K562 (cell line): ENCODE data around the gene CNPY2. TPM values are rescaled to one million over a fixed set of nuclear protein-coding genes. Genes with fewer than 3 reads are reported as not detected.
A peak's percentile ranks its signal among the peaks of the same experiment; 100 is the strongest.

Experiments
- CBFA2T2 ChIP-seq: fragments of 450-650 bp; conservative IDR thresholded peaks from 2 replicates; pipeline ENCODE4 v1.6.1; 2017; ENCODE audit warnings: mild to moderate bottlenecking
- CEBPG ChIP-seq, 3 experiments: fragments of 200-800 bp in 1 of 3; sonication (Bioruptor generic) in 1 of 3; sonication (generic) in 1 of 3; formaldehyde crosslinking in 1 of 3; IDR thresholded peaks in 2 of 3; conservative IDR thresholded peaks in 1 of 3; 2 replicates each; pipeline versions ENCODE4 v1.6.1 to v1.8.0; 2016 to 2022; ENCODE audit warnings: missing compliant biosample characterization in 2 of 3, missing genetic modification characterization in 2 of 3, mild to moderate bottlenecking in 1 of 3, missing genetic modification reagents in 1 of 3
- ESRRA ChIP-seq: fragments of 450-650 bp; IDR thresholded peaks from 2 replicates; pipeline ENCODE4 v1.6.1; 2014; ENCODE audit warnings: low read depth, mild to moderate bottlenecking, moderate library complexity, borderline replicate concordance
- HDGF ChIP-seq: fragments of 450-650 bp; IDR thresholded peaks from 2 replicates; pipeline ENCODE4 v1.6.1; 2016
- POLR2B ChIP-seq: fragments of 450-650 bp; IDR thresholded peaks from 2 replicates; pipeline ENCODE4 v1.6.1; 2018; ENCODE audit warnings: low read depth; ENCODE audit not compliant: partially characterized antibody
- PRPF4 ChIP-seq: fragments of 200-400 bp; formaldehyde crosslinking; IDR thresholded peaks from one replicate; pipeline ENCODE4 v1.6.1; 2017; ENCODE audit warnings: low read length, low read depth, mild to moderate bottlenecking; ENCODE audit not compliant: insufficient read depth, poor library complexity, severe bottlenecking
- RBM34 ChIP-seq: fragments of 200-400 bp; formaldehyde crosslinking; IDR thresholded peaks from 2 replicates; pipeline ENCODE4 v1.6.1; 2018; ENCODE audit warnings: low read length, borderline replicate concordance; ENCODE audit not compliant: insufficient read depth
- SMAD1 ChIP-seq: fragments of 150-350 bp; IDR thresholded peaks from 2 replicates; pipeline ENCODE4 v1.6.1; 2014; ENCODE audit warnings: low read length, low read depth; ENCODE audit not compliant: partially characterized antibody
- SMARCA4 ChIP-seq: fragments of 450-650 bp; IDR thresholded peaks from 2 replicates; pipeline ENCODE4 v1.6.1; 2016
- TEAD1 ChIP-seq, 2 experiments: fragments of 450-650 bp in 1 of 2; sonication (generic) in 1 of 2; formaldehyde crosslinking; IDR thresholded peaks; 2 replicates each; pipeline versions ENCODE4 v1.4.0 to v1.8.0; 2020 to 2022; ENCODE audit warnings: mild to moderate bottlenecking in 2 of 2, missing genetic modification reagents in 1 of 2
- TEAD2 ChIP-seq: fragments of 450-650 bp; IDR thresholded peaks from 2 replicates; pipeline ENCODE4 v1.6.1; 2016; ENCODE audit warnings: missing genetic modification characterization, control low read depth, missing compliant biosample characterization
- polyA plus RNA-seq, 8 experiments: library from polyadenylated mRNA; depleted of rRNA in 4 of 8; stranded (reverse) in 5 of 8; unstranded in 3 of 8; fragments of >200 nt; fragmentation: Nextera tagmentation in 2 of 8; fragmentation: Illumina TruSeq in 1 of 8; extraction: Ambion mirVana in 2 of 8; extraction: Trizol in 1 of 8; gene quantifications; 2 replicates each; pipeline versions ENCODE4 v1.2.1 to v1.2.3, GENCODE V29; 2011 to 2014; ENCODE audit warnings: inconsistent platforms in 1 of 8, missing spikeins in 1 of 8
- total RNA-seq, 7 experiments: library from RNA; depleted of rRNA in 6 of 7; stranded (reverse); fragments of >200 nt in 6 of 7; fragmentation: Illumina TruSeq in 2 of 7; extraction: Trizol in 2 of 7; gene quantifications; 2 replicates each; pipeline versions ENCODE4 v1.2.1 to v1.2.3, GENCODE V29; 2011 to 2021; ENCODE audit warnings: low replicate concordance in 1 of 7
- TF ChIP-seq, protein P1 (sequence below): fragments of 450-650 bp; IDR thresholded peaks from 2 replicates; pipeline ENCODE4 v1.7.1; 2018; ENCODE audit warnings: mild to moderate bottlenecking, low read depth; ENCODE audit not compliant: partially characterized antibody
- TF ChIP-seq, protein P2 (sequence below): fragments of 450-650 bp; IDR thresholded peaks from 2 replicates; pipeline ENCODE4 v1.6.1; 2016; ENCODE audit warnings: low read depth, mild to moderate bottlenecking, moderate library complexity
- TF ChIP-seq, protein P3 (sequence below), 2 experiments: fragments of 450-650 bp in 1 of 2; sonication (generic) in 1 of 2; formaldehyde crosslinking; conservative IDR thresholded peaks; 2 replicates each; pipeline versions ENCODE4 v1.4.0 to v1.8.1; 2020 to 2022; ENCODE audit warnings: mild to moderate bottlenecking in 1 of 2, missing genetic modification reagents in 1 of 2
- TF ChIP-seq, protein P4 (sequence below): fragments of 450-650 bp; conservative IDR thresholded peaks from 2 replicates; pipeline ENCODE4 v1.6.1; 2016; ENCODE audit warnings: missing genetic modification characterization, low read depth, mild to moderate bottlenecking, control low read depth, missing compliant biosample characterization
- TF ChIP-seq, protein P5 (sequence below), 2 experiments: IDR thresholded peaks in 1 of 2; conservative IDR thresholded peaks in 1 of 2; 2 replicates each; pipeline ENCODE4 v1.6.1; 2016; ENCODE audit warnings: low read depth in 2 of 2, mild to moderate bottlenecking in 1 of 2, missing compliant biosample characterization in 1 of 2, missing genetic modification characterization in 1 of 2, moderate library complexity in 1 of 2

Gene CNPY2
- total and polyA plus RNA-seq, 9 of the 15 experiments (the other 6 are each of a cell fraction or from before 2014, with no cell fraction given) = 33.8 to 190 (median 138) TPM

DNA sequence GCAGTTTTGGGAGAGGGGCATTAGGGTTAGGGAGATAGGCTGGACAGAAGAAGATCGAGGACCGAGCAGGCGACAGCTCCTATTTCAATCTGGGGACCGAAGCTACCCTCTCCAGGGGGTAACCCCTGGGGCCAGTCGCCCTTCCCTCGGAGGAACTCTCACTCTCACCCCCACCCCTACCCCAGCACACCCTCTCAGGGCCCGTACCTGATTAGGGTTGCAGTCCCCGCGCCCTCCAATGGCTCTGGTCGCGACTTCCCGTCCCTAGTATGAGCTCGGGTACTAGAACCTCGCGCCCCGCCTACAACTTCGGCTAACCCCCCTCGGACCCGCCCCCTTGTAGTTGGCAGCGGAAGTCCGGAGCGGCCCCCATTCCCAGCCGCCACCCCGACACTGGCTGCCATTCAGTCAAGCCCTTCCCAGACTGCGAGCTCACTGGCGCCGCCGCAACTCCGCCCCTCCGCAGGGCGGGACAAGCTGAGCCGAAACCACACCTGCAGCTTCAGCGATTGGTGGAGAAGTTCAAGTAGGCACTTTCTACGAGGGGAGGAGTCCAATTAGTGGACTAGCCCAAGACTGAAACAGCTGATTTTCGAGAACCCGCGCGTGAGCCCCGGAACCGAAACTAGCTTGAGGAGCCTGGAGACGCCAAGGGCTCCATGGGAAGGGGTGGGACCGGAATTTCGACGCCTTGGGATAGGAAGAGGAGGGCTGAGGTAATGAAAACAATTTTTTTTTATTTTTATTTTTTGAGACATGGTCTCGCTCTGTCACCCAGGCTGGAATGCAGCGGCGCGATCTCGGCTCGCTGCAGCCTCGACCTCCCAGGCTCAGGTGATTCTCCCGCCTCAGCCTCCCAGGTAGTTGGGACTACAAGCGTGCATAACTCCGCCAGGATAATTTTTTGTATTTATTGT, 44.3 kb upstream of the CNPY2 start, which contains the start of gene STAT2 (continued):
- TF ChIP-seq PRPF4 = no peak
- TF ChIP-seq, protein P1, sequence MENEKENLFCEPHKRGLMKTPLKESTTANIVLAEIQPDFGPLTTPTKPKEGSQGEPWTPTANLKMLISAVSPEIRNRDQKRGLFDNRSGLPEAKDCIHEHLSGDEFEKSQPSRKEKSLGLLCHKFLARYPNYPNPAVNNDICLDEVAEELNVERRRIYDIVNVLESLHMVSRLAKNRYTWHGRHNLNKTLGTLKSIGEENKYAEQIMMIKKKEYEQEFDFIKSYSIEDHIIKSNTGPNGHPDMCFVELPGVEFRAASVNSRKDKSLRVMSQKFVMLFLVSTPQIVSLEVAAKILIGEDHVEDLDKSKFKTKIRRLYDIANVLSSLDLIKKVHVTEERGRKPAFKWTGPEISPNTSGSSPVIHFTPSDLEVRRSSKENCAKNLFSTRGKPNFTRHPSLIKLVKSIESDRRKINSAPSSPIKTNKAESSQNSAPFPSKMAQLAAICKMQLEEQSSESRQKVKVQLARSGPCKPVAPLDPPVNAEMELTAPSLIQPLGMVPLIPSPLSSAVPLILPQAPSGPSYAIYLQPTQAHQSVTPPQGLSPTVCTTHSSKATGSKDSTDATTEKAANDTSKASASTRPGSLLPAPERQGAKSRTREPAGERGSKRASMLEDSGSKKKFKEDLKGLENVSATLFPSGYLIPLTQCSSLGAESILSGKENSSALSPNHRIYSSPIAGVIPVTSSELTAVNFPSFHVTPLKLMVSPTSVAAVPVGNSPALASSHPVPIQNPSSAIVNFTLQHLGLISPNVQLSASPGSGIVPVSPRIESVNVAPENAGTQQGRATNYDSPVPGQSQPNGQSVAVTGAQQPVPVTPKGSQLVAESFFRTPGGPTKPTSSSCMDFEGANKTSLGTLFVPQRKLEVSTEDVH = peak; percentile 76
- TF ChIP-seq, protein P2, sequence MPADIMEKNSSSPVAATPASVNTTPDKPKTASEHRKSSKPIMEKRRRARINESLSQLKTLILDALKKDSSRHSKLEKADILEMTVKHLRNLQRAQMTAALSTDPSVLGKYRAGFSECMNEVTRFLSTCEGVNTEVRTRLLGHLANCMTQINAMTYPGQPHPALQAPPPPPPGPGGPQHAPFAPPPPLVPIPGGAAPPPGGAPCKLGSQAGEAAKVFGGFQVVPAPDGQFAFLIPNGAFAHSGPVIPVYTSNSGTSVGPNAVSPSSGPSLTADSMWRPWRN = no peak
- TF ChIP-seq, protein P3, sequence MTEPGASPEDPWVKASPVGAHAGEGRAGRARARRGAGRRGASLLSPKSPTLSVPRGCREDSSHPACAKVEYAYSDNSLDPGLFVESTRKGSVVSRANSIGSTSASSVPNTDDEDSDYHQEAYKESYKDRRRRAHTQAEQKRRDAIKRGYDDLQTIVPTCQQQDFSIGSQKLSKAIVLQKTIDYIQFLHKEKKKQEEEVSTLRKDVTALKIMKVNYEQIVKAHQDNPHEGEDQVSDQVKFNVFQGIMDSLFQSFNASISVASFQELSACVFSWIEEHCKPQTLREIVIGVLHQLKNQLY (CRISPR knock-in tag; conservative IDR thresholded peaks at IDR 0.05) = no peak
- TF ChIP-seq, protein P4, sequence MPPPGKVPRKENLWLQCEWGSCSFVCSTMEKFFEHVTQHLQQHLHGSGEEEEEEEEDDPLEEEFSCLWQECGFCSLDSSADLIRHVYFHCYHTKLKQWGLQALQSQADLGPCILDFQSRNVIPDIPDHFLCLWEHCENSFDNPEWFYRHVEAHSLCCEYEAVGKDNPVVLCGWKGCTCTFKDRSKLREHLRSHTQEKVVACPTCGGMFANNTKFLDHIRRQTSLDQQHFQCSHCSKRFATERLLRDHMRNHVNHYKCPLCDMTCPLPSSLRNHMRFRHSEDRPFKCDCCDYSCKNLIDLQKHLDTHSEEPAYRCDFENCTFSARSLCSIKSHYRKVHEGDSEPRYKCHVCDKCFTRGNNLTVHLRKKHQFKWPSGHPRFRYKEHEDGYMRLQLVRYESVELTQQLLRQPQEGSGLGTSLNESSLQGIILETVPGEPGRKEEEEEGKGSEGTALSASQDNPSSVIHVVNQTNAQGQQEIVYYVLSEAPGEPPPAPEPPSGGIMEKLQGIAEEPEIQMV (tag) = peak; percentile 88
- peak; percentile 51; the same call in 1 of the 2 replicates for TF ChIP-seq TEAD2 (tag)
- no peak for TF ChIP-seq CEBPG (CRISPR knock-in tag; IDR thresholded peaks at IDR 0.05)
- TF ChIP-seq CEBPG (tag; conservative IDR thresholded peaks at IDR 0.05 in 1 of 2, IDR thresholded peaks at IDR 0.05 in 1 of 2) = no peak
- no peak for TF ChIP-seq CBFA2T2
- peak; percentile 51 for TF ChIP-seq SMAD1
- TF ChIP-seq RBM34 = no peak
- TF ChIP-seq HDGF = 0 out of 2 replicates have a peak, but pooled peaks have one; percentile 40
- TF ChIP-seq, protein P5, sequence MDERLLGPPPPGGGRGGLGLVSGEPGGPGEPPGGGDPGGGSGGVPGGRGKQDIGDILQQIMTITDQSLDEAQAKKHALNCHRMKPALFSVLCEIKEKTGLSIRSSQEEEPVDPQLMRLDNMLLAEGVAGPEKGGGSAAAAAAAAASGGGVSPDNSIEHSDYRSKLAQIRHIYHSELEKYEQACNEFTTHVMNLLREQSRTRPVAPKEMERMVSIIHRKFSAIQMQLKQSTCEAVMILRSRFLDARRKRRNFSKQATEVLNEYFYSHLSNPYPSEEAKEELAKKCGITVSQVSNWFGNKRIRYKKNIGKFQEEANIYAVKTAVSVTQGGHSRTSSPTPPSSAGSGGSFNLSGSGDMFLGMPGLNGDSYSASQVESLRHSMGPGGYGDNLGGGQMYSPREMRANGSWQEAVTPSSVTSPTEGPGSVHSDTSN (CRISPR knock-in tag; IDR thresholded peaks at IDR 0.05; ENCODE audit: low read depth) = peak; percentile 30; the same call in 1 of the 2 replicates
- TF ChIP-seq, protein P5 (tag; conservative IDR thresholded peaks at IDR 0.05; ENCODE audit: low read depth) = peak; percentile 81
- peak; percentile 81 for TF ChIP-seq POLR2B
- peak; percentile 64; the same call in 1 of the 2 replicates for TF ChIP-seq ESRRA
- TF ChIP-seq SMARCA4 = 0 out of 2 replicates have a peak, but pooled peaks have one; percentile 6
- peak; percentile 47 to 85; a peak in 1 of 4 replicates for TF ChIP-seq TEAD1 (CRISPR knock-in tag; IDR thresholded peaks at IDR 0.05)
